IMR-90 (cell line): ENCODE data around the gene NARF.

Experiments
- CTCF ChIP-seq: conservative IDR thresholded peaks from 2 replicates; pipeline ENCODE4 v1.5.1; 2012; ENCODE audit warnings: mild to moderate bottlenecking, low read depth, low read length, improper control_type of control experiment
- USF2 ChIP-seq: fragments of 150-350 bp; IDR thresholded peaks from 2 replicates; pipeline ENCODE4 v1.6.1; 2017; ENCODE audit warnings: mild to moderate bottlenecking, antibody characterized with exemption, low read length, low read depth

- TF ChIP-seq CTCF (no peak), USF2 (no peak)
Measured at GRCh38 chr17:82445542-82445941, 13.0 kb upstream of the NARF start.
